ENCODE data around the gene ZNF664. TPM values are rescaled to one million over a fixed set of nuclear protein-coding genes. Genes with fewer than 3 reads are reported as not detected.

ZNF664 gene
- total RNA-seq, 1 donor: 95.2 TPM

- TF ChIP-seq CTCF (IDR thresholded peaks at IDR 0.05; ENCODE audit: extremely low read depth, low read depth, low read length): no peak
These were observed 37.7 kb downstream of the ZNF664 start for GRCh38 chr12:124010687-124011086.

GRCh38 chr12:124011435-124012115 lies 38.6 kb downstream of the ZNF664 start:
- no peaks in the 10 kb centered on the region for H3K9me3 ChIP-seq (ENCODE audit: low read depth, low read length)
- H3K79me2 ChIP-seq (ENCODE audit: insufficient read depth, low read length): peaks cover 7% of the 10 kb centered on the region
- H3K27me3 ChIP-seq (ENCODE audit: insufficient read depth, low read length): no peaks in the 10 kb centered on the region
- peaks cover 31% of the 10 kb centered on the region for H3K36me3 ChIP-seq (ENCODE audit: insufficient read depth, low read length)
- no peak overlapping the region for H2AFZ ChIP-seq (ENCODE audit: low read length)
- no peak overlapping the region for H3K27ac ChIP-seq (ENCODE audit: low read depth, low read length)
- no peak for DNase-seq (ENCODE audit: insufficient read length, low spot score, missing footprints)
- no peaks in the 10 kb centered on the region for H3K4me1 ChIP-seq (ENCODE audit: insufficient read depth, low read length)
- H3K4me3 ChIP-seq (ENCODE audit: insufficient read depth, low read length): no peak overlapping the region
- TF ChIP-seq CTCF (IDR thresholded peaks at IDR 0.05; ENCODE audit: extremely low read depth, low read depth, low read length): no peak
- no peak overlapping the region for H3K4me2 ChIP-seq (ENCODE audit: insufficient read depth, low read length)
- H4K20me1 ChIP-seq (ENCODE audit: insufficient read depth, low read length): peaks cover 7% of the 10 kb centered on the region

More at GRCh38 chr12:124010687-124011086, 37.7 kb downstream of the ZNF664 start:
- Histone ChIP-seq H3K4me2 (ENCODE audit: insufficient read depth, low read length) (no peak overlapping the region), H4K20me1 (ENCODE audit: insufficient read depth, low read length) (peaks cover 7% of the 10 kb centered on the region), H3K27me3 (ENCODE audit: insufficient read depth, low read length) (no peaks in the 10 kb centered on the region), H3K9me3 (ENCODE audit: low read depth, low read length) (no peaks in the 10 kb centered on the region), H3K4me1 (ENCODE audit: insufficient read depth, low read length) (no peaks in the 10 kb centered on the region), H3K36me3 (ENCODE audit: insufficient read depth, low read length) (peaks cover 31% of the 10 kb centered on the region), H3K79me2 (ENCODE audit: insufficient read depth, low read length) (peaks cover 7% of the 10 kb centered on the region), H3K4me3 (ENCODE audit: insufficient read depth, low read length) (no peak overlapping the region), H2AFZ (ENCODE audit: low read length) (no peak overlapping the region), H3K27ac (ENCODE audit: low read depth, low read length) (no peak overlapping the region)
- no peak for DNase-seq (ENCODE audit: insufficient read length, low spot score, missing footprints)

- no peak overlapping the region for H3K4me3 ChIP-seq (ENCODE audit: insufficient read depth, low read length)
- H3K4me1 ChIP-seq (ENCODE audit: insufficient read depth, low read length): no peaks in the 10 kb centered on the region
- no peak overlapping the region for H3K4me2 ChIP-seq (ENCODE audit: insufficient read depth, low read length)
- H4K20me1 ChIP-seq (ENCODE audit: insufficient read depth, low read length): peaks cover 3% of the 10 kb centered on the region
- H3K79me2 ChIP-seq (ENCODE audit: insufficient read depth, low read length): peaks cover 7% of the 10 kb centered on the region
- H3K9me3 ChIP-seq (ENCODE audit: low read depth, low read length): no peaks in the 10 kb centered on the region
- DNase-seq (ENCODE audit: insufficient read length, low spot score, missing footprints): no peak
- H3K27me3 ChIP-seq (ENCODE audit: insufficient read depth, low read length): no peaks in the 10 kb centered on the region
- H3K36me3 ChIP-seq (ENCODE audit: insufficient read depth, low read length): peaks cover 31% of the 10 kb centered on the region
- H2AFZ ChIP-seq (ENCODE audit: low read length): no peak overlapping the region
- TF ChIP-seq CTCF (IDR thresholded peaks at IDR 0.05; ENCODE audit: extremely low read depth, low read depth, low read length): no peak
- no peak overlapping the region for H3K27ac ChIP-seq (ENCODE audit: low read depth, low read length)
These were observed 40.1 kb downstream of the ZNF664 start for GRCh38 chr12:124013073-124013472.

GRCh38 chr12:124015494-124016461 lies 42.8 kb downstream of the ZNF664 start:
- no peak for TF ChIP-seq CTCF (IDR thresholded peaks at IDR 0.05; ENCODE audit: extremely low read depth, low read depth, low read length)
- Histone ChIP-seq H3K9me3 (ENCODE audit: low read depth, low read length) (no peaks in the 10 kb centered on the region), H3K27me3 (ENCODE audit: insufficient read depth, low read length) (no peaks in the 10 kb centered on the region), H3K79me2 (ENCODE audit: insufficient read depth, low read length) (no peaks in the 10 kb centered on the region), H3K4me1 (ENCODE audit: insufficient read depth, low read length) (peaks cover 15% of the 10 kb centered on the region), H3K4me2 (ENCODE audit: insufficient read depth, low read length) (no peak overlapping the region), H4K20me1 (ENCODE audit: insufficient read depth, low read length) (no peaks in the 10 kb centered on the region), H2AFZ (ENCODE audit: low read length) (no peak overlapping the region), H3K4me3 (ENCODE audit: insufficient read depth, low read length) (no peak overlapping the region), H3K27ac (ENCODE audit: low read depth, low read length) (no peak overlapping the region), H3K36me3 (ENCODE audit: insufficient read depth, low read length) (peaks cover 28% of the 10 kb centered on the region)
- no peak for DNase-seq (ENCODE audit: insufficient read length, low spot score, missing footprints)
